HG03139 (cell line): ENCODE measurements around the gene SAMD8.
"Not testable (repeated sequence)": the region's sequence is repeated elsewhere in the genome, so short reads cannot be mapped to it uniquely, and the experiment has no call there.

ENCODE experiments used
- ATAC-seq: cut with Tn5 transposase; IDR thresholded peaks from one replicate; pipeline ENCODE4 v1.9.1; 2021; ENCODE audit not compliant: unreplicated experiment

Gene SAMD8

GRCh38 chr10:75211007-75211691 is 99.7 kb downstream of the SAMD8 start:
- ATAC-seq: no peak

GRCh38 chr10:75212343-75212742 is 100.9 kb downstream of the SAMD8 start:
- no peak for ATAC-seq

- ATAC-seq: no peak
Observed at GRCh38 chr10:75220274-75220673, 108.8 kb downstream of the SAMD8 start.

GRCh38 chr10:75221492-75221891 is 110.0 kb downstream of the SAMD8 start:
- ATAC-seq: not testable (repeated sequence)

GRCh38 chr10:75223507-75223906 is 112.1 kb downstream of the SAMD8 start:
- ATAC-seq: no peak

GRCh38 chr10:75226095-75226494 is 114.6 kb downstream of the SAMD8 start:
- no peak for ATAC-seq

GRCh38 chr10:75226656-75227055 is 115.2 kb downstream of the SAMD8 start:
- ATAC-seq: no peak

- no peak for ATAC-seq
Observed at GRCh38 chr10:75228278-75228677, 116.8 kb downstream of the SAMD8 start.

- no peak for ATAC-seq
Observed at GRCh38 chr10:75228834-75229233, 117.4 kb downstream of the SAMD8 start.

GRCh38 chr10:75229971-75230370 is 118.5 kb downstream of the SAMD8 start:
- ATAC-seq: no peak

- ATAC-seq: peak; percentile 29
Observed at GRCh38 chr10:75230600-75231038, 119.2 kb downstream of the SAMD8 start.
